Fibroblast of lung (primary cell): ENCODE results near the gene COL27A1. TPM values are rescaled to one million over a fixed set of nuclear protein-coding genes. Genes with fewer than 3 reads are reported as not detected.
A peak's percentile ranks its signal among the peaks of the same experiment; 100 is the strongest.

Source experiments
- DNase-seq, 2 donors: peaks; one replicate each; pipeline versions ENCODE4 v3.0.0 to v3.0.0-alpha.2; 2010; ENCODE audit warnings: low read depth in 2 of 2
- H2AFZ ChIP-seq: 2 replicates; pipeline ENCODE4 v1.5.1; 2012; ENCODE audit warnings: low read length, control low read depth, inconsistent platforms
- H3K27ac ChIP-seq: 2 replicates; pipeline ENCODE4 v1.5.1; 2011; ENCODE audit warnings: low read length, control low read depth; ENCODE audit not compliant: insufficient read depth
- H3K27me3 ChIP-seq: 2 replicates; pipeline ENCODE4 v1.5.1; 2011; ENCODE audit warnings: mild to moderate bottlenecking, low read length; ENCODE audit not compliant: control insufficient read depth, insufficient read depth
- H3K36me3 ChIP-seq: 2 replicates; pipeline ENCODE4 v1.5.1; 2011; ENCODE audit warnings: low read length; ENCODE audit not compliant: control insufficient read depth, insufficient read depth
- H3K4me1 ChIP-seq: 2 replicates; pipeline ENCODE4 v1.5.1; 2011; ENCODE audit warnings: low read length; ENCODE audit not compliant: control insufficient read depth, insufficient read depth; ENCODE audit errors: extremely low read depth
- H3K4me2 ChIP-seq: 2 replicates; pipeline ENCODE4 v1.5.1; 2011; ENCODE audit warnings: low read length, control low read depth; ENCODE audit not compliant: insufficient read depth; ENCODE audit errors: extremely low read depth
- H3K4me3 ChIP-seq, 4 experiments: fragments of 200-600 bp in 1 of 4; sonication (generic) in 1 of 4; replicated peaks in 1 of 4; 2 replicates each; pipeline ENCODE4 v1.5.1; 2011 to 2016; ENCODE audit warnings: low read length in 4 of 4, low read depth in 3 of 4, mild to moderate bottlenecking in 3 of 4, control low read depth in 2 of 4, inconsistent platforms in 1 of 4, mixed read lengths in 1 of 4; ENCODE audit not compliant: insufficient read depth in 1 of 4; ENCODE audit errors: control extremely low read depth in 1 of 4
- H3K79me2 ChIP-seq: 2 replicates; pipeline ENCODE4 v1.5.1; 2012; ENCODE audit warnings: mild to moderate bottlenecking, low read length, inconsistent platforms; ENCODE audit not compliant: control insufficient read depth, insufficient read depth
- H3K9ac ChIP-seq: 2 replicates; pipeline ENCODE4 v1.5.1; 2011; ENCODE audit warnings: mild to moderate bottlenecking, low read length, control low read depth; ENCODE audit not compliant: insufficient read depth
- H3K9me3 ChIP-seq: 2 replicates; pipeline ENCODE4 v1.5.1; 2012; ENCODE audit warnings: low read depth, low read length; ENCODE audit not compliant: control insufficient read depth, insufficient read depth
- H4K20me1 ChIP-seq: 2 replicates; pipeline ENCODE4 v1.5.1; 2011; ENCODE audit warnings: low read length; ENCODE audit not compliant: control insufficient read depth, insufficient read depth; ENCODE audit errors: extremely low read depth
- CTCF ChIP-seq, 2 donors: IDR thresholded peaks in 1 of 2; conservative IDR thresholded peaks in 1 of 2; 1 replicate in 1 of 2; 2 replicates in 1 of 2; pipeline ENCODE4 v1.5.1; 2011 to 2012; ENCODE audit warnings: low read length in 2 of 2, control low read depth in 1 of 2, inconsistent platforms in 1 of 2, low read depth in 1 of 2, mild to moderate bottlenecking in 1 of 2
- EZH2 ChIP-seq: IDR thresholded peaks from 2 replicates; pipeline ENCODE4 v1.5.1; 2012; ENCODE audit warnings: low read length, control low read depth, mild to moderate bottlenecking; ENCODE audit errors: missing control alignments
- polyA plus RNA-seq, 2 donors: library from polyadenylated mRNA; depleted of rRNA in 1 of 2; stranded (reverse) in 1 of 2; unstranded in 1 of 2; fragments of >200 nt; gene quantifications; 2 replicates each; pipeline ENCODE4 v1.2.1, GENCODE V29; 2011 to 2012; ENCODE audit warnings: missing spikeins in 1 of 2
- total RNA-seq: library from RNA; depleted of rRNA; stranded (reverse); fragments of >200 nt; gene quantifications from 2 replicates; pipeline ENCODE4 v1.2.1, GENCODE V29; 2014

COL27A1 gene
- total and polyA plus RNA-seq, 2 donors (not counting 1 experiment from before 2014, with no cell fraction given): 2.4 to 5.4 TPM

- DNase-seq: no peak
- Histone ChIP-seq H3K9ac (no peak overlapping the region), H3K4me1 (no peaks in the 10 kb centered on the region), H4K20me1 (no peaks in the 10 kb centered on the region), H3K27me3 (no peaks in the 10 kb centered on the region), H3K27ac (no peak overlapping the region), H3K4me2 (no peak overlapping the region), H3K79me2 (no peaks in the 10 kb centered on the region), H3K9me3 (no peaks in the 10 kb centered on the region), H2AFZ (no peak overlapping the region), H3K4me3 (no peak overlapping the region), H3K36me3 (peaks cover 2% of the 10 kb centered on the region)
- TF ChIP-seq EZH2: no peak
- TF ChIP-seq CTCF (conservative IDR thresholded peaks at IDR 0.05 in 1 of 2, IDR thresholded peaks at IDR 0.05 in 1 of 2; ENCODE audit: low read depth in 1 of 2, low read length in 2 of 2): no peak
Measured at GRCh38 chr9:114269023-114269422, 113.7 kb downstream of the COL27A1 start.

- peaks cover 2% of the 10 kb centered on the region for H3K36me3 ChIP-seq
- H3K27ac ChIP-seq: no peak overlapping the region
- no peak overlapping the region for H3K9ac ChIP-seq
- H4K20me1 ChIP-seq: no peaks in the 10 kb centered on the region
- no peaks in the 10 kb centered on the region for H3K27me3 ChIP-seq
- DNase-seq: no peak
- no peak for TF ChIP-seq EZH2
- no peak for TF ChIP-seq CTCF (conservative IDR thresholded peaks at IDR 0.05 in 1 of 2, IDR thresholded peaks at IDR 0.05 in 1 of 2; ENCODE audit: low read depth in 1 of 2, low read length in 2 of 2)
- no peak overlapping the region for H3K4me3 ChIP-seq
- no peaks in the 10 kb centered on the region for H3K4me1 ChIP-seq
- no peak overlapping the region for H2AFZ ChIP-seq
- H3K4me2 ChIP-seq: no peak overlapping the region
- no peaks in the 10 kb centered on the region for H3K9me3 ChIP-seq
- H3K79me2 ChIP-seq: no peaks in the 10 kb centered on the region
Measured at GRCh38 chr9:114270120-114270975, 115.0 kb downstream of the COL27A1 start.

DNA sequence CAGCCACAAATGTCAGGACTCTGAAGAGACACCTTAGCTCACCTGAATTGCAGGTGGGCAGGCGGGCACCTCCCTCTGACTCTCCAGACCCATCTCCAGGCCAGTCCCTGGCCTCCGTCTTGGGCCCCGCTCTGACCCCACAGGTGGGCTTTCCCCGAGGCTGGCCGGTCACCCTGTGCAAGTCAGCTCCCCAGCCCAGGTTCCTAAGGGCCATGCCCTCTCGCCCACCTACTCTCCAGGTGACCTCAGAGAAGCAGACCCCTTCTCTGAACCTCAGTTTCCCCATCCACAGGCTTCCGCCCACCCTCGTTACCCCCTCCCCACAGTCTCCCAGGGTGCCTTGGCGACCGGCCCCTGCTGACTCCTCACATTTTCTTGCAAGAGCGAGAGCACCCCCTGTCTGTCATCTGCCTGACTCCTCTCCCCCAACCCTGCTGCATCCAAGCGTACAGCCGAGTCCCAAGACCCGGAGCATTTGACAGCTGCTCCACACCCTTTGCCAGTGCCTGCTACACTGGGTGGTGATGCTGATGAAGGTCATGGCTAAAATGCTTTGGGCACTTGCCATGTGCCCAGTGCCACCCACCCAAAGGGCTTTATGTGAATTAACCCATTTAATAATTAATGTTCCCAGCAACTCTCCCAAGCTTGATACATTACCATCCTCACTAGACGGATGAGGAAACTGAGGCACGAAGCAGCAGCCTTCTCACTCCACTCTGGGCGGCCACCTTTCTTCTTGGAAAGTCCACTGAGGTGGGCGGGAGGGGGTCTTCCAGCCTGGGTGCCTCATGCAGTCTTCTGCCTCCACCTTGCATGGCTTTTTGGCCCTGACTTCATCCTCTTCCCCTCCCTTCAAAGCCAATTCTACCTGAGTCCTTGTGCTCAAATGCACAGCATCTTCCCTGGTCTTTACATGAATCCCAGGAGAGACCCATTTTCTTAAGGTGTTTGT is 116.5 kb downstream of the COL27A1 start:
- H3K79me2 ChIP-seq: no peaks in the 10 kb centered on the region
- peak; percentile 33 to 57 for TF ChIP-seq CTCF (conservative IDR thresholded peaks at IDR 0.05 in 1 of 2, IDR thresholded peaks at IDR 0.05 in 1 of 2; ENCODE audit: low read depth in 1 of 2, low read length in 2 of 2)
- no peak for TF ChIP-seq EZH2
- no peak overlapping the region for H3K27ac ChIP-seq
- H4K20me1 ChIP-seq: no peaks in the 10 kb centered on the region
- H3K27me3 ChIP-seq: no peaks in the 10 kb centered on the region
- DNase-seq: peak; percentile 68 to 72
- no peak overlapping the region for H3K4me3 ChIP-seq
- H3K4me2 ChIP-seq: no peak overlapping the region
- peaks cover 5% of the 10 kb centered on the region for H3K4me1 ChIP-seq
- no peak overlapping the region for H2AFZ ChIP-seq
- no peak overlapping the region for H3K9ac ChIP-seq
- no peaks in the 10 kb centered on the region for H3K9me3 ChIP-seq
- H3K36me3 ChIP-seq: peaks cover 2% of the 10 kb centered on the region
